ENCODE measurements around the gene SEC14L1.

DNA sequence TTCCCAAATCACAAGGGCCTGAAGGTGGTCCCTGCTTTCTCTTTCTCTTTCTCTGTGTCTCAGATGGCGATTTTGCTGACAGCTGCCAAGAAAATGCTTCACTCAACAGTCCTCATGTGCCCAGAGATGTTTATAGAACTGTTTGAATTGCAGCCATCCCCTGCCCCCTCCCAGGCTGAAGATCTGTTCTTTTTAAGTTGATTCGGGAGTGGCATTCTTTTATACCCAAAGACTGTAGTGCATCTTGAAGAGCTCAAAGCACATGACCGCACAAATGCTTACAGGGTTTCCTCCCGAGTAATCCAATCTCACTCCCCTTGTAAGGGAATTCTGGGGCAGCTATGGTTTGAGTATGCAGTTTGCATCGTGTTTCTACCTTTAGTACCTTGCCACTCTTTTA is 75.7 kb downstream of the SEC14L1 start:
- TF ChIP-seq, protein P1, sequence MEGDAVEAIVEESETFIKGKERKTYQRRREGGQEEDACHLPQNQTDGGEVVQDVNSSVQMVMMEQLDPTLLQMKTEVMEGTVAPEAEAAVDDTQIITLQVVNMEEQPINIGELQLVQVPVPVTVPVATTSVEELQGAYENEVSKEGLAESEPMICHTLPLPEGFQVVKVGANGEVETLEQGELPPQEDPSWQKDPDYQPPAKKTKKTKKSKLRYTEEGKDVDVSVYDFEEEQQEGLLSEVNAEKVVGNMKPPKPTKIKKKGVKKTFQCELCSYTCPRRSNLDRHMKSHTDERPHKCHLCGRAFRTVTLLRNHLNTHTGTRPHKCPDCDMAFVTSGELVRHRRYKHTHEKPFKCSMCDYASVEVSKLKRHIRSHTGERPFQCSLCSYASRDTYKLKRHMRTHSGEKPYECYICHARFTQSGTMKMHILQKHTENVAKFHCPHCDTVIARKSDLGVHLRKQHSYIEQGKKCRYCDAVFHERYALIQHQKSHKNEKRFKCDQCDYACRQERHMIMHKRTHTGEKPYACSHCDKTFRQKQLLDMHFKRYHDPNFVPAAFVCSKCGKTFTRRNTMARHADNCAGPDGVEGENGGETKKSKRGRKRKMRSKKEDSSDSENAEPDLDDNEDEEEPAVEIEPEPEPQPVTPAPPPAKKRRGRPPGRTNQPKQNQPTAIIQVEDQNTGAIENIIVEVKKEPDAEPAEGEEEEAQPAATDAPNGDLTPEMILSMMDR (IDR thresholded peaks at IDR 0.05; ENCODE audit: insufficient read depth, low read depth, low read length) = no peak
- TF ChIP-seq EZH2 (IDR thresholded peaks at IDR 0.05; ENCODE audit: insufficient read depth, low read length) = no peak
